ENCODE data around the gene COL4A4.

The COL4A4 gene

GRCh38 chr2:227182765-227183164 is 18.8 kb upstream of the COL4A4 start:
- TF ChIP-seq FOXP2 (optimal IDR thresholded peaks at IDR 0.05; ENCODE audit: borderline replicate concordance, extremely low read depth, extremely low read length, insufficient read depth) (no peak), SIN3A (IDR thresholded peaks at IDR 0.05; ENCODE audit: borderline replicate concordance, insufficient read depth, low read length) (no peak), POLR2AphosphoS5 (IDR thresholded peaks at IDR 0.05; ENCODE audit: low read depth, low read length) (no peak)

DNA sequence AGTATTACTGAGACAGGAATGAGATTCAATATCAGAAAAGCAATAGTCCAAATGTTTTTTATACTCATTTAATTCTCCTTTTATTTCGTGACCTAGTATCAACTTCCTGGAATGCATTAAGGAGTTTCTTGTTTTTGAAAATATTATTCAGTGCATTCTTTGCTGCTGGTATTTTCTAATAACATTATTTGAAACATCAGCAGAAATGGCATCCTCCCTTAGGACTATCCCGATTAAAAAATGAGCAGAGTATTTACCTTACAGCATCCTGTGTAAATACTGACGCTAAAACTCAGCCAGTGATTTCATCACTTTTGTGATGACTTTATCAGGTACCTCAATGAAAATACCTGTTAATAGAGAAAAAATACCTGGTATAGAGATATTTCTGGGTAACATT is 16.8 kb upstream of the COL4A4 start:
- no peak for TF ChIP-seq FOXP2 (optimal IDR thresholded peaks at IDR 0.05; ENCODE audit: borderline replicate concordance, extremely low read depth, extremely low read length, insufficient read depth)
- no peak for TF ChIP-seq POLR2AphosphoS5 (IDR thresholded peaks at IDR 0.05; ENCODE audit: low read depth, low read length)
- no peak for TF ChIP-seq SIN3A (IDR thresholded peaks at IDR 0.05; ENCODE audit: borderline replicate concordance, insufficient read depth, low read length)
- no peak for TF ChIP-seq TAF1 (IDR thresholded peaks at IDR 0.05; ENCODE audit: borderline replicate concordance, insufficient read depth, low read length)
- TF ChIP-seq, protein P1, sequence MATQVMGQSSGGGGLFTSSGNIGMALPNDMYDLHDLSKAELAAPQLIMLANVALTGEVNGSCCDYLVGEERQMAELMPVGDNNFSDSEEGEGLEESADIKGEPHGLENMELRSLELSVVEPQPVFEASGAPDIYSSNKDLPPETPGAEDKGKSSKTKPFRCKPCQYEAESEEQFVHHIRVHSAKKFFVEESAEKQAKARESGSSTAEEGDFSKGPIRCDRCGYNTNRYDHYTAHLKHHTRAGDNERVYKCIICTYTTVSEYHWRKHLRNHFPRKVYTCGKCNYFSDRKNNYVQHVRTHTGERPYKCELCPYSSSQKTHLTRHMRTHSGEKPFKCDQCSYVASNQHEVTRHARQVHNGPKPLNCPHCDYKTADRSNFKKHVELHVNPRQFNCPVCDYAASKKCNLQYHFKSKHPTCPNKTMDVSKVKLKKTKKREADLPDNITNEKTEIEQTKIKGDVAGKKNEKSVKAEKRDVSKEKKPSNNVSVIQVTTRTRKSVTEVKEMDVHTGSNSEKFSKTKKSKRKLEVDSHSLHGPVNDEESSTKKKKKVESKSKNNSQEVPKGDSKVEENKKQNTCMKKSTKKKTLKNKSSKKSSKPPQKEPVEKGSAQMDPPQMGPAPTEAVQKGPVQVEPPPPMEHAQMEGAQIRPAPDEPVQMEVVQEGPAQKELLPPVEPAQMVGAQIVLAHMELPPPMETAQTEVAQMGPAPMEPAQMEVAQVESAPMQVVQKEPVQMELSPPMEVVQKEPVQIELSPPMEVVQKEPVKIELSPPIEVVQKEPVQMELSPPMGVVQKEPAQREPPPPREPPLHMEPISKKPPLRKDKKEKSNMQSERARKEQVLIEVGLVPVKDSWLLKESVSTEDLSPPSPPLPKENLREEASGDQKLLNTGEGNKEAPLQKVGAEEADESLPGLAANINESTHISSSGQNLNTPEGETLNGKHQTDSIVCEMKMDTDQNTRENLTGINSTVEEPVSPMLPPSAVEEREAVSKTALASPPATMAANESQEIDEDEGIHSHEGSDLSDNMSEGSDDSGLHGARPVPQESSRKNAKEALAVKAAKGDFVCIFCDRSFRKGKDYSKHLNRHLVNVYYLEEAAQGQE (IDR thresholded peaks at IDR 0.05; ENCODE audit: insufficient read depth in 1 of 2, low read depth in 2 of 2, low read length in 2 of 2): no peak

DNA sequence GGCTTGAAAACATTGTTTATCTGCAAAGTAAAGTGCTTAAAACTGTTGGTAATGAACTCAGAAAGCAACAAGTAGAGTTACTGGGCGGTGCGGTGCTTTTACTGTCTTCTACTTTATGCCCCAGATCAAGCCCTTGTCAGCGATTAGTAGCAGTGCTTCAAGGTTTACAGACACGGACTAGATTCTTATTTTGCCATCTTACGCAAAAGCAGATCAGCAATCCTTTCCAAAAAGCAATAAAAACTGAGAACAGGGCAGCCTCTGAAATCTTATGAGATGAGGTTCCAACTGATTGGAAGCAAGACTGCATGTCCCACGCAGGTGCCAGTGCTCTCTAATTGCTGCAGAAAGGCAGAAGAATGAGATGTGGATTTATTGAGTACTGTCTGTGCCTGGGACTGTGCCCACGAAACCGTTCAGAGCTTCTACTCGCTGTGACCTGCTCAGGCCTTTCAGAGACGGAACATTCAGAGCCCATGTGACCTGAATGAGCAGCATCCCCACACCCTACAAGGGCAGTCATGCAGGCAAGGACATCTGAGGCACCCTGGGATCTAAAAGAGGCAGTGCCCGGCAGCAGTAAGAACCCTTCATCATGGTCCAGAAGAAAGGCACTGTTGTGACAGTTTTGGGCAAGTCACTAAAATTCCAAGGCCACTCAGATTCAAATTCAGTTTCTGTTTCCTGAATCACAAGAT is 16.1 kb upstream of the COL4A4 start:
- no peak for TF ChIP-seq FOXP2 (optimal IDR thresholded peaks at IDR 0.05; ENCODE audit: borderline replicate concordance, extremely low read depth, extremely low read length, insufficient read depth)
- no peak for TF ChIP-seq TAF1 (IDR thresholded peaks at IDR 0.05; ENCODE audit: borderline replicate concordance, insufficient read depth, low read length)
- TF ChIP-seq POLR2AphosphoS5 (IDR thresholded peaks at IDR 0.05; ENCODE audit: low read depth, low read length): no peak
- TF ChIP-seq, protein P1 (IDR thresholded peaks at IDR 0.05; ENCODE audit: insufficient read depth in 1 of 2, low read depth in 2 of 2, low read length in 2 of 2): no peak
- TF ChIP-seq SIN3A (IDR thresholded peaks at IDR 0.05; ENCODE audit: borderline replicate concordance, insufficient read depth, low read length): no peak

DNA sequence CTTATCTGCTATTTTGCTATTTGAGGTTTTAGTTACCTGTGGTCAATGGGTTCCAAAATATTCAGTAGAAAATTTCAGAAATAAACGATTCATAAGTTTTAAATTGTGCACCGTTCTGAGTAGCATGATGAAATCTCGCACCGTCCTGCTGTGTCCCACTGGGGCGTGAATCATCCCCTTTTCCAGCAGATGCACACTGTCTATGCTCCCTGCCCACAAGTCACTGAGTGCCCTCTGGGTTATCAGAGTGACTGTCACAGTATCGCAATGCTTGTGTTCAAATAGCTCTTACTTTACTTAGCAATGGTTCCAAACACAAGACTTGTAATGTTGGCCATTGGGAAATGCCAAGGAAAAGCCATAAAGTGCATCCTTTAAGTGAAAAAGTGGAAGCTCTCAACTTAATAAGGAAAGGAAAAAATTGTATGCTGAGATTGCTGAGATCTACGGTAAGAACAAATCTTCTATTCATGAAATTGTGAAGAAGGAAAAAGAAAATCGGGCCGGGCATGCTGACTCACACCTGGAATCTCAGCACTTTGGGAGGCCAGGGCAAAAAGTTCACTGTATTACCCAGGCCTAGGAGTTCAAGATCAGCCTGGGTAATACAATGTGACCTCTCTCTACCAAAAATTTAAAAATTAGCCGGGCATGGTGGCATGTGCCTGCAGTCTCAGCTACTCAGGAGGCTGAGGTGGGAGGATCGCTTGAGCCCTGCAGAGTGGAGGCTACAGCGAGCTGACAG is 13.8 kb upstream of the COL4A4 start:
- TF ChIP-seq TAF1 (IDR thresholded peaks at IDR 0.05; ENCODE audit: borderline replicate concordance, insufficient read depth, low read length) (no peak), POLR2AphosphoS5 (IDR thresholded peaks at IDR 0.05; ENCODE audit: low read depth, low read length) (no peak), FOXP2 (optimal IDR thresholded peaks at IDR 0.05; ENCODE audit: borderline replicate concordance, extremely low read depth, extremely low read length, insufficient read depth) (no peak), SIN3A (IDR thresholded peaks at IDR 0.05; ENCODE audit: borderline replicate concordance, insufficient read depth, low read length) (no peak)
- TF ChIP-seq, protein P1 (IDR thresholded peaks at IDR 0.05; ENCODE audit: insufficient read depth in 1 of 2, low read depth in 2 of 2, low read length in 2 of 2): no peak

DNA sequence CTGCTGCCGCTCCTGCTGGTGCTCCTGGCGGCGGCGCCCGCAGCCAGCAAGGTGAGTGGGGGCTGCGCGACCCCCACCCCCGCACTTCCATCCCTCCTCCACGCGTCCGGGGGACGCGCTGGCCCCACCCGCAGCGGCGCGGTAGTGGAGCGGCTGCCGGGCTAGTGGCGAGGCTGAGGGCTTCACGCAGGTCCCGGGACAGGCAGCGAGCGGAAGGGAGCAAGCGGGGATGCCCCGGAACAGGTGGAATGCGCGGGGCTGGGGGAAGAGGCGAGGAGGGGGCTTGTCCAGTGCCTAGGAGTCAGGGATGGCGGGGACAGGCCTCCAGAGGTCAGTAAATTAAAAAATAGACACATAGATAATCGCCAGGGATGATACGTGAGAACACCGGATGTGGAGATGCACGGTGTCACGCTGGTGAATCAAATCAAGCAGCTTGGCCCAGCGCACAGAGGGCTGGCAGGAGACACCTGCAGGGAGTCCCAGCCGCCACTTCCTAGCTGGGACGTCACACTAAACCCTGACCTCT is 822 bp upstream of the COL4A4 start:
- TF ChIP-seq POLR2AphosphoS5 (IDR thresholded peaks at IDR 0.05; ENCODE audit: low read depth, low read length) (no peak), TAF1 (IDR thresholded peaks at IDR 0.05; ENCODE audit: borderline replicate concordance, insufficient read depth, low read length) (no peak), FOXP2 (optimal IDR thresholded peaks at IDR 0.05; ENCODE audit: borderline replicate concordance, extremely low read depth, extremely low read length, insufficient read depth) (no peak), SIN3A (IDR thresholded peaks at IDR 0.05; ENCODE audit: borderline replicate concordance, insufficient read depth, low read length) (no peak)
- TF ChIP-seq, protein P1 (IDR thresholded peaks at IDR 0.05; ENCODE audit: insufficient read depth in 1 of 2, low read depth in 2 of 2, low read length in 2 of 2): no peak
